ENCODE data around the gene BPI. TPM values are rescaled to one million over a fixed set of nuclear protein-coding genes. Genes with fewer than 3 reads are reported as not detected.

BPI gene
- total RNA-seq, 4 donors from 2014 or later = 0.27 to 11.5 (median 3.5) TPM; not detected in 1

DNA sequence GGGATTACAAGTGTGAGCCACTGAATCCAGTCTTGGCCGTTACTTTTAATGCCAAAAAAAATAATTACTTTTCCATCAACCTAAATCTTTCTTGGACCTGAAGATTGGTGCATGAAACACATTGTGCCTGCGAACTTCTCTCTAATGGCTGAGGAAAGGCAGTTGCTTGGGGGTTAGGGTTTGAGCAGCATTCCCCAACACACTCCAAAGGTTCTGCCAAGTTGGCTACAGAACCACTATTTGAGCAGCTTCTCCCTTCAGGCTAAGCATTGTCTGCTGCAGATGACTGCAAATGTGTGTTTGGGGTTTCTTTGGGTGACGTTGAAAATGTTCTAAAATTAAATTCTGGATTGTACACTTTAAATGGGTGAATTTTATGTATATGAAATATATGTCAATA is 36.0 kb downstream of the BPI start:
- no peaks in the 10 kb centered on the region for H3K4me1 ChIP-seq
- intact Hi-C loops (cut with DNase I; ENCODE audit: low total_unique reads) = no loop called here

DNA sequence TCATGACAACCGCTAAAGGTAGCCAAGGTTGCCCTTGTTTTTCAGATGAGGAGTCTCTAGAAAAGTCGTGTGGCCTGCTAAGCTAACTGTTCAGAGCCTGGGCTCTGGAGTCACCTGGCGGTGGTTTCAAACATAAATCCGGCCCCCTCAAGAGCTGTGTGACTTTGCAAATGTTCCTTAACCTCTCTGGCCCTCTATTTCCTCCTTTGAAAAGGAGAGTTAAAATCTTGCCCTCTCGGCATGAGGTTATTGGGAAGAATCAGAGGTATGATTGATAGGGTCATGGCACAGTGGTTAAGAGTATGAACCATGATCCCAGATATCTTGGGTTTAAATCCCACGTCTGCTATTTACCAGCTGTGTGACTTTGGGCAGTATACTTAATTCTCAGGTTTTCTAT is 36.7 kb downstream of the BPI start:
- H3K36me3 ChIP-seq = no peaks in the 10 kb centered on the region
- H3K27me3 ChIP-seq = no peaks in the 10 kb centered on the region
- no peaks in the 10 kb centered on the region for H3K9me3 ChIP-seq
- no peak for DNase-seq
- no peak overlapping the region for H3K4me3 ChIP-seq
- intact Hi-C loops (cut with DNase I; ENCODE audit: low total_unique reads) = no loop called here
- H3K4me1 ChIP-seq = no peaks in the 10 kb centered on the region
- TF ChIP-seq, protein P1, sequence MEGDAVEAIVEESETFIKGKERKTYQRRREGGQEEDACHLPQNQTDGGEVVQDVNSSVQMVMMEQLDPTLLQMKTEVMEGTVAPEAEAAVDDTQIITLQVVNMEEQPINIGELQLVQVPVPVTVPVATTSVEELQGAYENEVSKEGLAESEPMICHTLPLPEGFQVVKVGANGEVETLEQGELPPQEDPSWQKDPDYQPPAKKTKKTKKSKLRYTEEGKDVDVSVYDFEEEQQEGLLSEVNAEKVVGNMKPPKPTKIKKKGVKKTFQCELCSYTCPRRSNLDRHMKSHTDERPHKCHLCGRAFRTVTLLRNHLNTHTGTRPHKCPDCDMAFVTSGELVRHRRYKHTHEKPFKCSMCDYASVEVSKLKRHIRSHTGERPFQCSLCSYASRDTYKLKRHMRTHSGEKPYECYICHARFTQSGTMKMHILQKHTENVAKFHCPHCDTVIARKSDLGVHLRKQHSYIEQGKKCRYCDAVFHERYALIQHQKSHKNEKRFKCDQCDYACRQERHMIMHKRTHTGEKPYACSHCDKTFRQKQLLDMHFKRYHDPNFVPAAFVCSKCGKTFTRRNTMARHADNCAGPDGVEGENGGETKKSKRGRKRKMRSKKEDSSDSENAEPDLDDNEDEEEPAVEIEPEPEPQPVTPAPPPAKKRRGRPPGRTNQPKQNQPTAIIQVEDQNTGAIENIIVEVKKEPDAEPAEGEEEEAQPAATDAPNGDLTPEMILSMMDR (IDR thresholded peaks at IDR 0.05) = no peak
- no peak for TF ChIP-seq POLR2A (IDR thresholded peaks at IDR 0.05)
- no peak overlapping the region for H3K27ac ChIP-seq

More for the DNA sequence above, 36.0 kb downstream of the BPI start:
- Histone ChIP-seq H3K27ac (no peak overlapping the region), H3K4me3 (no peak overlapping the region), H3K27me3 (no peaks in the 10 kb centered on the region), H3K9me3 (no peaks in the 10 kb centered on the region), H3K36me3 (no peaks in the 10 kb centered on the region)
- no peak for DNase-seq
- TF ChIP-seq, protein P1 (IDR thresholded peaks at IDR 0.05) = no peak
- TF ChIP-seq POLR2A (IDR thresholded peaks at IDR 0.05) = no peak

DNA sequence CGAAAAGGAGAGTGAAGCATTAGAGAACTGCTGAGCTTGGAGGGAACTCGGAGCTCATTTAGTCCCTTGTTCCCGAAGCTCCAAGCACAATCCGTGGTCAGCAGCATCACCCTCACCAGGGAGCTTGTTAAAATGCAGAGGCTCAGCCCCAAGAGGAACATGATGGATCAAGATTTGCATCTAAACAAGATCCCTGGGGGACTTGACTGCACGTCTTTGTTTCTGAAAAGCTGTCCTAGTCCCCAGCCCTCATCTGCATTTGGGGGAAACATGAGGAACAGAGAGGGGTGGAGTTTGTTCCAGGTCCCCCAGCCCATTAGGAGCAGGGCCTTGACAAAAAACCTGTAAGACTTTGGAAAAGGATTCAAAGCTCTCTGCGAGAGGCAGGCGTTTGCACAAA is 38.3 kb downstream of the BPI start:
- Histone ChIP-seq H3K27me3 (no peaks in the 10 kb centered on the region), H3K4me1 (no peaks in the 10 kb centered on the region), H3K27ac (no peak overlapping the region), H3K36me3 (no peaks in the 10 kb centered on the region), H3K9me3 (no peaks in the 10 kb centered on the region), H3K4me3 (no peak overlapping the region)
- TF ChIP-seq POLR2A (IDR thresholded peaks at IDR 0.05) = no peak
- TF ChIP-seq, protein P1 (IDR thresholded peaks at IDR 0.05) = no peak
- intact Hi-C loops (cut with DNase I; ENCODE audit: low total_unique reads) = no loop called here
- DNase-seq = no peak

DNA sequence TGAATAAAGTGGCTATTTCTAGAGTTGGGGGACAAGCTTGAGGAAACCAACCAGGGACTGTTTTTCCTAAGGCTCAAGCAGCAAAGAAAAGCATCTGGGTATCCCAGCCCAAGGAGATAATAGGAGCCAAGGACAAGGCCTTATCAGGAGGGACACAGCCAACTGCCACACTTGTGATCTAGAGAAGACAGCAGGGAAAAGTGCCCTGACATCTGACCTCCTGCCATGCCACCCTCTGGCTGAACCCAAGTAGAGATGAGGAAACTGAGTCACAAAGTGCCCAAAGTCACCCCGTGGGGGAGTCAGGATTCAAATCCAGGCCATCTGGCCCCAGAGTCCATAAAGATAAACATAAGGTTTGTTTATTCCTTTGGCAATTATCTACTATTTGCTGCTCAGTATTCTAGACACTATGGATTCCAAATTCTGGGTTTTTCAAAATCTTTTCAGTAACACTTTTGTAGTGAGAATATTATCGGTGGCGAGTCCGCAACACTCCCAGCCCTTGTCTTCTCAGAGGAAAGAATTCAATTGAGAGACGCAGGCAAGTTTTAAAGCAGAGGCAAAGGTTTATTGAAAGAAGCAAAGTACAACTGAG is 38.9 kb downstream of the BPI start:
- Histone ChIP-seq H3K27ac (peak overlapping the region; percentile 27 to 55), H3K4me3 (no peak overlapping the region), H3K4me1 (no peaks in the 10 kb centered on the region), H3K9me3 (no peaks in the 10 kb centered on the region), H3K36me3 (no peaks in the 10 kb centered on the region), H3K27me3 (no peaks in the 10 kb centered on the region)
- intact Hi-C loops (cut with DNase I; ENCODE audit: low total_unique reads) = no loop called here
- no peak for TF ChIP-seq POLR2A (IDR thresholded peaks at IDR 0.05)
- TF ChIP-seq, protein P1 (IDR thresholded peaks at IDR 0.05) = no peak
- no peak for DNase-seq

DNA sequence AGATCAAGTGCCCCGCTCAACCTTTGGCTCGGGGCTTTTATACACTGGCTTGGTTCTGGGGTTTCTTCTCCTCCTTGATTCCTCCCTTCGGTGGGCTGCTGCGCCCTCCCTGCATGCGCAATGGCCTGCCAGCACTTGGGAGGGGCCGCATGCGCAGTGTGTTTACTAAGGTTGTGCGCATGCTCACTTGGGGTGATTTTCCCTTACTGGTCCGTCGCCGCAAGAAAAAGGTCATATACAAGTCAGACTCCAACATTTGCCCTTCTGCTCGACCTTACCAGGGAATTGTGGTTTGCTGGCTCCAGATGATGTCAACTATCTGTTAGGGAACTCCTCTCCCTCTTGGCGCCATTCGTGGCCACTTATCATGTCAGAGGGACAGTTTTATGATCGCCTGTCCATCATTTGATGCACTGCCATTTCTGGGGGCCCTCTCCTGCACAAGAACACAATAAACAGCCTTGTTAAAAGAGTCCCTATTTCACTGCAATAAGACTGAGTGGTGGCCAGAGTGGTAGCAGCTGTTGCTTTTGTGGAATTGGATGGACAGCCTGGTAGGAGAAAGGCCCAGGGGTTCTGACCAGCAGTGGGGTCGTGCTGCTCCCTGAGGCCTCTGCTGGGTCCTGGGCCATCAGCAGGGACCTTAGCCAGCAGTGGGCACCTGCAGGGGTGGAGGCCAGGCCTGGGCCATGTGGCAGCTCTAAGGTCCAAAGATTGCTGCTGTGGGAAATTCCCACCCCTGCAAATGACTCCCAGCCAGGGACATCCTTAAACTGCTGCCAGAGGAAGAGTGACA is 39.6 kb downstream of the BPI start:
- H3K4me1 ChIP-seq = no peaks in the 10 kb centered on the region
- H3K9me3 ChIP-seq = no peaks in the 10 kb centered on the region
- TF ChIP-seq, protein P1 (IDR thresholded peaks at IDR 0.05) = no peak
- no peak for TF ChIP-seq POLR2A (IDR thresholded peaks at IDR 0.05)
- no peaks in the 10 kb centered on the region for H3K27me3 ChIP-seq
- H3K27ac ChIP-seq = peak overlapping the region; percentile 27 to 55
- peak; percentile 67 to 76 for DNase-seq
- intact Hi-C loops (cut with DNase I; ENCODE audit: low total_unique reads) = no loop called here
- no peak overlapping the region for H3K4me3 ChIP-seq
- H3K36me3 ChIP-seq = no peaks in the 10 kb centered on the region
